CD14-positive monocyte (primary cell): ENCODE results near the gene UBAC1. TPM values are rescaled to one million over a fixed set of nuclear protein-coding genes. Genes with fewer than 3 reads are reported as not detected.

ENCODE experiments used
- DNase-seq, 3 donors: peaks; one replicate each; pipeline ENCODE4 v3.0.0-alpha.2; 2011 to 2022
- H2AFZ ChIP-seq: 2 replicates; pipeline ENCODE4 v1.6.0; 2012; ENCODE audit warnings: mild to moderate bottlenecking, low read depth, low read length, inconsistent platforms; ENCODE audit not compliant: insufficient read depth, poor library complexity, severe bottlenecking
- H3K27ac ChIP-seq, 2 donors: 1 replicate in 1 of 2; 2 replicates in 1 of 2; pipeline ENCODE4 v1.5.1; 2012 to 2013; ENCODE audit warnings: low read length in 2 of 2, control low read depth in 1 of 2, inconsistent platforms in 1 of 2, low read depth in 1 of 2, mild to moderate bottlenecking in 1 of 2
- H3K27me3 ChIP-seq, 2 donors: one replicate each; pipeline versions ENCODE4 v1.6.0 to v1.6.1; 2011 to 2013; ENCODE audit warnings: low read length in 2 of 2; ENCODE audit not compliant: control insufficient read depth in 2 of 2, insufficient read depth in 2 of 2
- H3K36me3 ChIP-seq, 2 donors: replicated peaks in 1 of 2; 1 replicate in 1 of 2; 2 replicates in 1 of 2; pipeline versions ENCODE4 v1.5.1 to v1.6.1; 2012 to 2013; ENCODE audit warnings: low read length in 2 of 2, control low read depth in 1 of 2, inconsistent platforms in 1 of 2, mild to moderate bottlenecking in 1 of 2; ENCODE audit not compliant: insufficient read depth in 2 of 2, control insufficient read depth in 1 of 2
- H3K4me1 ChIP-seq, 2 donors: 1 replicate in 1 of 2; 2 replicates in 1 of 2; pipeline versions ENCODE4 v1.5.1 to v1.6.1; 2012 to 2013; ENCODE audit warnings: low read length in 2 of 2, control low read depth in 1 of 2, inconsistent platforms in 1 of 2, mild to moderate bottlenecking in 1 of 2, moderate library complexity in 1 of 2; ENCODE audit not compliant: insufficient read depth in 2 of 2, control insufficient read depth in 1 of 2
- H3K4me2 ChIP-seq: replicated peaks from 2 replicates; pipeline ENCODE3; 2012; ENCODE audit warnings: low read length, moderate library complexity, mild to moderate bottlenecking; ENCODE audit not compliant: poor library complexity, severe bottlenecking; ENCODE audit errors: extremely low read depth
- H3K4me3 ChIP-seq, 3 experiments: fragments of 200-600 bp in 1 of 3; sonication (generic) in 1 of 3; replicated peaks in 1 of 3; 1 replicate in 2 of 3; 2 replicates in 1 of 3; pipeline ENCODE4 v1.5.1; 2011 to 2013; ENCODE audit warnings: low read length in 3 of 3, mild to moderate bottlenecking in 3 of 3, control low read depth in 2 of 3, low read depth in 2 of 3, inconsistent platforms in 1 of 3, moderate library complexity in 1 of 3
- H3K79me2 ChIP-seq: 2 replicates; pipeline ENCODE4 v1.6.0; 2012; ENCODE audit warnings: mild to moderate bottlenecking, control low read depth, inconsistent platforms, low read length, moderate library complexity; ENCODE audit not compliant: insufficient read depth
- H3K9ac ChIP-seq: 2 replicates; pipeline ENCODE4 v1.6.0; 2017; ENCODE audit warnings: low read length, mild to moderate bottlenecking; ENCODE audit not compliant: insufficient read depth, poor library complexity, severe bottlenecking
- H3K9me3 ChIP-seq, 2 donors: replicated peaks in 1 of 2; 1 replicate in 1 of 2; 2 replicates in 1 of 2; pipeline versions ENCODE4 v1.5.1 to v1.6.1; 2012 to 2013; ENCODE audit warnings: low read length in 2 of 2, control low read depth in 1 of 2; ENCODE audit not compliant: control insufficient read depth in 1 of 2, insufficient read depth in 1 of 2
- H4K20me1 ChIP-seq: 2 replicates; pipeline ENCODE4 v1.6.0; 2012; ENCODE audit warnings: mild to moderate bottlenecking, low read length, control low read depth, moderate library complexity; ENCODE audit not compliant: insufficient read depth
- H3K27ac Mint-ChIP-seq, 7 donors: one replicate each; pipeline ENCODE4 v1.8.0; 2020; ENCODE audit warnings: mild to moderate bottlenecking in 7 of 7, mixed read lengths in 7 of 7, moderate library complexity in 6 of 7, inconsistent platforms in 2 of 7
- H3K27me3 Mint-ChIP-seq, 3 donors: one replicate each; pipeline ENCODE4 v1.8.0; 2021 to 2022; ENCODE audit warnings: low read depth in 3 of 3, mild to moderate bottlenecking in 3 of 3, mixed read lengths in 3 of 3, moderate library complexity in 3 of 3, inconsistent platforms in 1 of 3
- H3K36me3 Mint-ChIP-seq, 2 donors: one replicate each; pipeline ENCODE4 v1.8.0; 2020; ENCODE audit warnings: mixed read lengths in 2 of 2, inconsistent platforms in 1 of 2, mild to moderate bottlenecking in 1 of 2
- H3K4me1 Mint-ChIP-seq: one replicate; pipeline ENCODE4 v1.8.0; 2020; ENCODE audit warnings: mild to moderate bottlenecking, mixed read lengths
- H3K4me3 Mint-ChIP-seq, 2 donors: one replicate each; pipeline ENCODE4 v1.8.0; 2020; ENCODE audit warnings: mild to moderate bottlenecking in 2 of 2, mixed read lengths in 2 of 2, moderate library complexity in 1 of 2
- H3K9me3 Mint-ChIP-seq, 7 donors: one replicate each; pipeline ENCODE4 v1.8.0; 2020 to 2022; ENCODE audit warnings: mixed read lengths in 7 of 7, mild to moderate bottlenecking in 6 of 7, moderate library complexity in 6 of 7, inconsistent platforms in 2 of 7
- CTCF ChIP-seq: fragments of 200-600 bp; IDR thresholded peaks from one replicate; pipeline ENCODE4 v1.8.0; 2022; ENCODE audit warnings: antibody characterized with exemption, mild to moderate bottlenecking
- WGBS: methylation state at CpG from one replicate; pipeline ENCODE4 v1.1.5; 2013; ENCODE audit warnings: missing lambda C conversion rate; ENCODE audit not compliant: insufficient coverage; 5-methylcytosine and 5-hydroxymethylcytosine counted together
- intact Hi-C, 2 donors: fragments of 100-400 bp; cut with micrococcal nuclease; formaldehyde crosslinking; loops; one replicate each; pipeline versions ENCODE4 v1.15.0 to v1.15.1; 2023
- polyA plus RNA-seq, 3 donors: library from polyadenylated mRNA; depleted of rRNA in 1 of 3; unstranded in 2 of 3; stranded (reverse) in 1 of 3; fragments of 300-500 nt in 2 of 3; fragments of >200 nt in 1 of 3; fragmentation: Illumina TruSeq in 2 of 3; gene quantifications; 1 replicate in 2 of 3; 2 replicates in 1 of 3; pipeline ENCODE4 v1.2.3, GENCODE V29; 2012 to 2021

UBAC1 gene
- polyA plus RNA-seq, 3 donors = 35.8 to 63.1 (median 52.5) TPM

DNA sequence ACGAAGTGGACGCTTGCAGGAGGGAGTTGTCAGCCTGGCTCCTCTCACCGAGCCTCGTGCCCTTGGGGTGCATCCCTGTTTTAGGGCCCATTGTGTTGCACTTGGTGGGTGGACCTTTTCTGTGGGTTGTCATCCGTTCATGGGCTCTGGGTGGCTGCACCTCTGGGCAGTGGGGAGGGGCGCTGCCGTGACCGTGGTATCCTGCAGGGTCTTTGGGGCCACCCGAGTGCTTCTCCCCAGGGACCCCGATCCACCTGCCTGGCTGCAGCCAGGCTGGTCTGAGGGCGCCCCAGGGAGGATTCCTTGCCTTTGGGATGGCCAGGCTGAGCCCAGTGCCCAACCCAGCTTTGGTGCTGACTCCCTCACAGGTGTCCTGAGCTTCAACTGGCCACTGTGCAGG lies 41.0 kb upstream of the UBAC1 start:
- Mint-ChIP-seq H3K27ac (no peak overlapping the region), H3K9me3 (peaks cover 0 to 7% (median 0%) of the 10 kb centered on the region in 7 donors), H3K4me1 (peaks cover 9% of the 10 kb centered on the region), H3K4me3 (no peak overlapping the region), H3K27me3 (peaks cover 0 to 4% (median 0%) of the 10 kb centered on the region in 3 donors), H3K36me3 (peaks cover 1 to 2% of the 10 kb centered on the region in 2 donors)
- Histone ChIP-seq H3K27ac (no peak overlapping the region), H3K9ac (no peak overlapping the region), H3K4me1 (peaks cover 0 to 4% of the 10 kb centered on the region in 2 donors), H3K4me2 (no peak overlapping the region), H2AFZ (no peak overlapping the region), H4K20me1 (peaks cover 35% of the 10 kb centered on the region), H3K9me3 (no peaks in the 10 kb centered on the region), H3K27me3 (no peaks in the 10 kb centered on the region), H3K4me3 (no peak overlapping the region), H3K36me3 (peaks cover 0 to 10% of the 10 kb centered on the region in 2 donors), H3K79me2 (no peaks in the 10 kb centered on the region)
- WGBS = 95% methylated on average over 9 of the region's 11 CpGs
- no peak for DNase-seq
- intact Hi-C loops = no loop called here
- no peak for TF ChIP-seq CTCF

DNA sequence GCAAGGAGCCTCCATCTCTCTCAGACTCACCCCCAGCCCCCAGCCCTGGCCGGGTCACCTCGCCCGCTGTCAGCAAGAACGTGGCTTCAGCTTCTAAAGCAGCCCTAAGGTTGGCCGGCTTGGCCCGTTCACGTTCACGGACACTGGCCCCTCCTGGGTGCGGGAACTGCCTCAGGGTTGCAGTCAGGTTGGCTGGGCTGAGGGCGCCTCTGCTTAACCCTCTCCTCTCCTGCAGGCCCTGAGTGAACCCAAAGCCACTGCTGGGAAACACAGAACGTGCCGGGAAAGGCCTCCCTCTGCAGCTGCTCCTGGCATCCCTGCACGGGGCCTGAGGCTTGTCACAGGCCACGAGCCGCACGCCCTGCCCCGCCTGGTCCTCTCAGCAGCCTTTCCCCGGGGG lies 40.1 kb upstream of the UBAC1 start:
- Mint-ChIP-seq H3K27me3 (peaks cover 0 to 4% (median 0%) of the 10 kb centered on the region in 3 donors), H3K4me3 (no peak overlapping the region), H3K36me3 (no peaks in the 10 kb centered on the region), H3K27ac (no peak overlapping the region), H3K4me1 (peaks cover 10% of the 10 kb centered on the region), H3K9me3 (peaks cover 0 to 7% (median 0%) of the 10 kb centered on the region in 7 donors)
- WGBS = 82% methylated on average over 11 of the region's 18 CpGs
- intact Hi-C loops = no loop called here
- Histone ChIP-seq H3K27me3 (no peaks in the 10 kb centered on the region), H3K4me3 (no peak overlapping the region), H3K79me2 (no peaks in the 10 kb centered on the region), H3K4me2 (no peak overlapping the region), H4K20me1 (peaks cover 26% of the 10 kb centered on the region), H3K9ac (no peak overlapping the region), H3K36me3 (peaks cover 0 to 2% of the 10 kb centered on the region in 2 donors), H2AFZ (no peak overlapping the region), H3K27ac (no peak overlapping the region), H3K4me1 (peaks cover 0 to 4% of the 10 kb centered on the region in 2 donors), H3K9me3 (no peaks in the 10 kb centered on the region)
- no peak for TF ChIP-seq CTCF
- DNase-seq = no peak
